WI38 (cell line): ENCODE data around the gene VWC2.

Experiments used
- H3K4me3 ChIP-seq: 2 replicates; pipeline ENCODE4 v1.5.1; 2011; ENCODE audit warnings: low read depth, mild to moderate bottlenecking, control low read depth, low read length
- CTCF ChIP-seq: IDR thresholded peaks from 2 replicates; pipeline ENCODE4 v1.5.1; 2012; ENCODE audit warnings: low read depth, mild to moderate bottlenecking, control low read depth, low read length

Gene VWC2

GRCh38 chr7:49773218-49773935, at the start of gene VWC2:
Gene VWC2 (plus strand): TSS chr7:49773638. CDS start chr7:49775436, 1,798 bp downstream.
- TF ChIP-seq CTCF: no peak
- H3K4me3 ChIP-seq: no peak within 1 kb of the TSS

GRCh38 chr7:49724071-49724470, 49.4 kb upstream of the VWC2 start:
- no peak overlapping the region for H3K4me3 ChIP-seq
- TF ChIP-seq CTCF: no peak

GRCh38 chr7:49731836-49732235, 41.6 kb upstream of the VWC2 start:
- H3K4me3 ChIP-seq: no peak overlapping the region
- TF ChIP-seq CTCF: no peak

GRCh38 chr7:49762666-49763065, 10.8 kb upstream of the VWC2 start:
- TF ChIP-seq CTCF: no peak
- no peak overlapping the region for H3K4me3 ChIP-seq

- H3K4me3 ChIP-seq: no peak overlapping the region
- no peak for TF ChIP-seq CTCF
These were observed 9.6 kb upstream of the VWC2 start for GRCh38 chr7:49763791-49764190.

GRCh38 chr7:49766966-49767365, 6.5 kb upstream of the VWC2 start:
- no peak for TF ChIP-seq CTCF
- H3K4me3 ChIP-seq: no peak overlapping the region

GRCh38 chr7:49767719-49768118, 5.7 kb upstream of the VWC2 start:
- no peak overlapping the region for H3K4me3 ChIP-seq
- no peak for TF ChIP-seq CTCF
